Measurements from ENCODE around the gene NUP58. TPM values are rescaled to one million over a fixed set of nuclear protein-coding genes. Genes with fewer than 3 reads are reported as not detected.

The NUP58 gene
- total RNA-seq (2014; rRNA removed; shearing (Covaris generic)), result 81.3 and 85.9 TPM in 2 replicates
- polyA plus RNA-seq (2015; cell fraction: cytosol; rRNA removed), result 75.6 and 95.1 TPM in 2 replicates
- polyA plus RNA-seq (2015; cell fraction: nucleus; rRNA removed), result 80.1 and 88.4 TPM in 2 replicates

- peak; percentile 94 for DNase-seq (ENCODE audit: low read depth, low spot score)
- in situ Hi-C loops (cut with HindIII; ENCODE audit: low pct_unique_long_range_greater_than_20kb, low sequenced_read_pairs), result no loop called here
These were observed at the start of gene NUP58 for GRCh38 chr13:25301347-25302113. TSS of gene NUP58 (plus strand) at chr13:25301625. CDS start at chr13:25301774, 149 bp downstream.

GRCh38 chr13:25252225-25252624 lies 49.2 kb upstream of the NUP58 start:
- in situ Hi-C loops (cut with HindIII; ENCODE audit: low pct_unique_long_range_greater_than_20kb, low sequenced_read_pairs), result no loop called here
- no peak for DNase-seq (ENCODE audit: low read depth, low spot score)

- no peak for DNase-seq (ENCODE audit: low read depth, low spot score)
- in situ Hi-C loops (cut with HindIII; ENCODE audit: low pct_unique_long_range_greater_than_20kb, low sequenced_read_pairs), result no loop called here
These were observed 48.7 kb upstream of the NUP58 start for GRCh38 chr13:25252752-25253151.

- no peak for DNase-seq (ENCODE audit: low read depth, low spot score)
- in situ Hi-C loops (cut with HindIII; ENCODE audit: low pct_unique_long_range_greater_than_20kb, low sequenced_read_pairs), result no loop called here
These were observed 47.7 kb upstream of the NUP58 start for GRCh38 chr13:25253702-25254101.

GRCh38 chr13:25262261-25262660 lies 39.2 kb upstream of the NUP58 start:
- DNase-seq (ENCODE audit: low read depth, low spot score), result no peak
- in situ Hi-C loops (cut with HindIII; ENCODE audit: low pct_unique_long_range_greater_than_20kb, low sequenced_read_pairs), result no loop called here

- in situ Hi-C loops (cut with HindIII; ENCODE audit: low pct_unique_long_range_greater_than_20kb, low sequenced_read_pairs), result no loop called here
- peak; percentile 14 for DNase-seq (ENCODE audit: low read depth, low spot score)
These were observed 34.7 kb upstream of the NUP58 start for GRCh38 chr13:25266706-25267105.

- peak; percentile 72 for DNase-seq (ENCODE audit: low read depth, low spot score)
- in situ Hi-C loops (cut with HindIII; ENCODE audit: low pct_unique_long_range_greater_than_20kb, low sequenced_read_pairs), result no loop called here
These were observed 33.7 kb upstream of the NUP58 start for GRCh38 chr13:25267715-25268114.

- in situ Hi-C loops (cut with HindIII; ENCODE audit: low pct_unique_long_range_greater_than_20kb, low sequenced_read_pairs), result no loop called here
- DNase-seq (ENCODE audit: low read depth, low spot score), result no peak
These were observed 32.9 kb upstream of the NUP58 start for GRCh38 chr13:25268561-25268960.

- no peak for DNase-seq (ENCODE audit: low read depth, low spot score)
- in situ Hi-C loops (cut with HindIII; ENCODE audit: low pct_unique_long_range_greater_than_20kb, low sequenced_read_pairs), result no loop called here
These were observed 24.7 kb upstream of the NUP58 start for GRCh38 chr13:25276748-25277147.

- in situ Hi-C loops (cut with HindIII; ENCODE audit: low pct_unique_long_range_greater_than_20kb, low sequenced_read_pairs), result no loop called here
- no peak for DNase-seq (ENCODE audit: low read depth, low spot score)
These were observed 21.0 kb upstream of the NUP58 start for GRCh38 chr13:25280396-25280795.

GRCh38 chr13:25281193-25281934 lies 20.1 kb upstream of the NUP58 start:
- in situ Hi-C loops (cut with HindIII; ENCODE audit: low pct_unique_long_range_greater_than_20kb, low sequenced_read_pairs), result no loop called here

GRCh38 chr13:25281935-25282332 lies 19.5 kb upstream of the NUP58 start:
- DNase-seq (ENCODE audit: low read depth, low spot score), result no peak
- in situ Hi-C loops (cut with HindIII; ENCODE audit: low pct_unique_long_range_greater_than_20kb, low sequenced_read_pairs), result no loop called here

More at GRCh38 chr13:25281193-25281934, 20.1 kb upstream of the NUP58 start:
- no peak for DNase-seq (ENCODE audit: low read depth, low spot score)

- DNase-seq (ENCODE audit: low read depth, low spot score), result peak; percentile 62
- in situ Hi-C loops (cut with HindIII; ENCODE audit: low pct_unique_long_range_greater_than_20kb, low sequenced_read_pairs), result no loop called here
These were observed 15.0 kb upstream of the NUP58 start for GRCh38 chr13:25286308-25286968.

- peak; percentile 84 for DNase-seq (ENCODE audit: low read depth, low spot score)
- in situ Hi-C loops (cut with HindIII; ENCODE audit: low pct_unique_long_range_greater_than_20kb, low sequenced_read_pairs), result no loop called here
These were observed 14.2 kb upstream of the NUP58 start, which contains the start of gene MTMR6 for GRCh38 chr13:25286969-25287961. TSS of gene MTMR6 (minus strand) at chr13:25287488. CDS start at chr13:25287247, 241 bp downstream.

GRCh38 chr13:25288966-25289365 lies 12.5 kb upstream of the NUP58 start:
- in situ Hi-C loops (cut with HindIII; ENCODE audit: low pct_unique_long_range_greater_than_20kb, low sequenced_read_pairs), result no loop called here

GRCh38 chr13:25291691-25292090 lies 9.7 kb upstream of the NUP58 start:
- in situ Hi-C loops (cut with HindIII; ENCODE audit: low pct_unique_long_range_greater_than_20kb, low sequenced_read_pairs), result no loop called here
- no peak for DNase-seq (ENCODE audit: low read depth, low spot score)

More at GRCh38 chr13:25288966-25289365, 12.5 kb upstream of the NUP58 start:
- peak; percentile 36 for DNase-seq (ENCODE audit: low read depth, low spot score)

- DNase-seq (ENCODE audit: low read depth, low spot score), result peak; percentile 55
These were observed 9.1 kb upstream of the NUP58 start for GRCh38 chr13:25292301-25292700.

More at GRCh38 chr13:25292301-25292700, 9.1 kb upstream of the NUP58 start:
- in situ Hi-C loops (cut with HindIII; ENCODE audit: low pct_unique_long_range_greater_than_20kb, low sequenced_read_pairs), result no loop called here

Measured in SK-MEL-5 (cell line).